HG03045 (cell line): ENCODE results near the gene CR1L.
A peak's percentile ranks its signal among the peaks of the same experiment; 100 is the strongest.
"Not testable (repeated sequence)": the region's sequence is repeated elsewhere in the genome, so short reads cannot be mapped to it uniquely, and the experiment has no call there.

ENCODE experiments used
- ATAC-seq: cut with Tn5 transposase; IDR thresholded peaks from one replicate; pipeline ENCODE4 v1.9.1; 2021; ENCODE audit warnings: mild to moderate bottlenecking, moderate library complexity; ENCODE audit not compliant: unreplicated experiment

The CR1L gene

DNA sequence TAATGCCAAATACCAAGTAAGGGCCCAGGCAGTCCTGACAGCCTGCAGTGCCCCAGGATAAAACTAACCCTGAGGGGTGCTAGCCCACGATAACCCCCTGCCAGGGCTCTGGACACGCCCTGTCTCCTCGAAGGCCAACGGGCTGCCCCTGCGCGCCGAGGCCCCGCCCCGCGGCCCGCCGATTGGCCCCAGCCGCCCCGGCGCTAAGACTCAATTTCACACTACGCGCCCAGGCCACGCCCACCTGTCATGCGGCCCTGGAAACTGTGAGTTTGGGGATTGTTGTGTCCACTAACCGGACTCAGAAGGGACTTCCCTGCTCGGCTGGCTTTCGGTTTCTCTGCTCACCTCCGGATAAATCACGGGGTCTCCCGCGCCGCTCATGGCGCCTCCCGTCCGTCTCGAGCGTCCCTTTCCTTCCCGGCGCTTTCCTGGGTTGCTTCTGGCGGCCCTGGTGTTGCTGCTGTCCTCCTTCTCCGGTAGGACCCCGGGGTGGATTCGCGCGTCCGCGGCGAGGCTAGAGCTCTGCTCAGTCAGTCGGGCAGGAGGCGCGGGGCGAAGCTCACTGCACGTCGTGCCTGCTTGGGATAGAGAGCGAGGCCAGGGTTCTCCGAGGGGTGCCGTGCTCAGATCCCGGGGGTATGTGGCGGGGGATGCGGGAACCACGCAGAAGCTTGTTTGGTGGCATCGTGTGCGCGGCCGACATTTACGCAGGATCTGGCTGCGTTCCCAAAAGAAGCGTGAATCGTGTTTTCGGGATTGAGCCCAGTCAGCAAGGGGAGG lies at the start of gene CR1L:
Gene CR1L, plus strand, starts transcription at position 282 of the 783 bp plus-strand sequence. Its CDS starts 101 bp downstream, at position 383.
- ATAC-seq: peak; percentile 96

DNA sequence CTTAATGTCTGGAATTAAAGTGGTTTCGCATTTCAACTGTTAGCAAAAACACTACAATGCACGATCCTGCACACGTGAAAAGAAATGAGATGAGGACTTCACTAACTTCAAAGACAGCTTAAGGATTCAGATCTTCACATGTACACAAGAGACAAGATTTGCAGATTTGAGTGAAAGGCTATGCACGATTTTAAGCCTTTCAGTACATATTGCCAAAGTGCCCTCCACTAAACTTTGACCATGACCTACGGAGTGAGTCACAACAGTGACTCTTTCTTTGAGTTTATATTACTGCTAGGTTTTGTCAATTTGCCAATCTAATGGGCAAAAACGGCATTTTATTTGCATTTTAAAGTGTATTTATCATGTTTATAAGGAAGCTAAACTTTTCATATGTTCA lies 41.2 kb upstream of the CR1L start:
- no peak for ATAC-seq

DNA sequence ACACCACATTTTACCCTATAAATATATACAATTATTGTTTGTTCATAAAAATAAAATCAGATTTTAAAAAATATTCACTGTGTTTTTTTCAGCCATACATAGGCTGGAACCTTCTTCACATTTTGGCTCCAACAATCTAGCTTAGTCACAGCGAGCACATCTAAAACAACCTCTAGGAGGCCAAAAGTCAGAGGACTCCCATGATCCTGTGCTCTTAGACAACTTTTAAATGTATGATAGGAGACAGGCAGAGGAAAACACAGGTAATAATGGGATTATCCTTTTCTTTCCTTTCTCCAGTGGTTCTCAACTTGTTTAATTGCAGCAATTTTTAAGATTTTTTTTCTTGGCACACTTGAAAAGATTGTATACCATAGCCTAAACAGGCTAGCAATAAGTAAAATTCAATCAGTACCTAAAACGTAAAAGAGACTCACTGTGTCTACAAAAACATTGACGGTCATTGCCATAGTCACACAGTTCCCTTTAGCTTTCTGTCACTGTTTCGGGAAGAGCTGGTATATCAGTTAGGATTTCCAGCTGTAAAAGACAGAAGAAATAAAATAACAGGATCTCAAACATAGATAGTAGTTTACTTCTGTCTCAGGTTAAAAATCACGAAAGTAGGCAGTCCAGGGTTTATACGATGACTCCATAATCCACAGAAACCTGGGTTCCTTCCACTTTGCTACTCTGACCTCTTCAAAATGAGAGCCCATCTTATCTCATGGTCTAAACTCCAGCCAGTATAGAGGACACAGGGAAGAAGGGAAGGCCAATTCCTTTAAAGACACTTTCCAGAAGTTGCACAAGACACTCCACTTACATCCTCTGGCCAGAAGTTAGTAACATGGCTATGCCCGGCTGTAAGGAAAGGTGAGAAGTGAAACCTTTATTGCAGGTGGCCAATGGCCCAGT lies 39.2 kb upstream of the CR1L start:
- ATAC-seq: no peak

DNA sequence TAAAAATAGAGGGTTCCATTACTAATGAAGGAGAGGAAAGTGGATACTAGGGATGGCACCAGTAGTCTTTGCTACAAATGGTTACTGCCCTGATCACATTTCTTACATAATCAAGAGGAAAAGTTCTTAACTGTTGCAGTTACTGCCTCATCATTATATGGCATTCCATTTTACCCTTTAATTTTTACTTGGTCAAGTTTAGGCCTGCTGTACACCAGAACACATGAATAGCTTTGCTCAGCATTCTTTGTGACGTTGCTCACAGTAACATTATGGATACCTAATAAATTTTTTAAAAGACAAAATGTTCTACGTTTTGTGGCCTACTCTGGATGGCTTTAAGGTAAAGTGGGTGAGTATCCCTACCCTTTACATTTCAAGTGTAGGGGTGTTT lies 38.6 kb upstream of the CR1L start:
- no peak for ATAC-seq

DNA sequence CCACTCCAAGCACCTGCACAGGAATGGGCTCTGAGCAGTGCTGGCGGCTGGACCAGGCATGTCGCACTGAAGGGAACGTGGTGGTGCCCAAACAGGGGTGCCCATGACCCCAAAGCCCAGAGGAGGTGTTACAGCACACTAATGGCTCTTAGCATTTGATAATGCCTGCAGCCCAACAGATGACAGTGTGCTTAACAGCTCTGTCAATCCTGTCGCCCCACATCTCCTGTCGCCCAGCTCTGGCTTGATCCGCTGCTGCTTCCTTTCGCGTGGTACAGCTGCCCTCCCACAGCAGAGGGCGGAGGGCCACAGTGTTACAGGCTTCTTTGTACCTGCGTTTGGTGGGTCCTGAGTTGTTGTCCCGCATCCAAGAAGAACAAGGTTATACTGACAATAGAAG lies 32.2 kb upstream of the CR1L start:
- no peak for ATAC-seq

DNA sequence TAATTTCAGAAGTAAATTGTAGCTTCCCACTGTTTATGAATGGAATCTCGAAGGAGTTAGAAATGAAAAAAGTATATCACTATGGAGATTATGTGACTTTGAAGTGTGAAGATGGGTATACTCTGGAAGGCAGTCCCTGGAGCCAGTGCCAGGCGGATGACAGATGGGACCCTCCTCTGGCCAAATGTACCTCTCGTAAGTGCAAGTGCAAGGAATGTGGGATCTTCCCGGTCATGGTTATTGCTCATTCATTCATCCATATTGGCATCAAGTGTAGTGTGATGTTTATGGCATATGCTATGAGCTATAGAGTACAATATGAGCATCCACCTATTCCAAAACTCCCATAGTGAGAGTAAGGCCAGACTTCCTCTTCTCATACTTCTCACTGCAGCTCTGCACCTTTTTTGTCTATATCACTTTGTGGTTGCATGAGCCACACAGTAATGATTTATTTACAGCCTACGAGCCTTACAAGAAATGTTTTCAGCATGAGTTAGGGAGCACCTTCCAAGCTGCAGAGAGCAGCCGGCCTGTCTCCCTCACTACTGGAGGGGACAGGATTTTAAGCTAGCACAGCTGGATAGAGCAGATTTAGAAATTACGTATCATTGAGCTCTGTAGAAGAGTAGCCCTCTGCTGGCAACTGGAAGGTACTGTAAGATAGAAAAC lies 24.9 kb upstream of the CR1L start:
- peak; percentile 83 for ATAC-seq

DNA sequence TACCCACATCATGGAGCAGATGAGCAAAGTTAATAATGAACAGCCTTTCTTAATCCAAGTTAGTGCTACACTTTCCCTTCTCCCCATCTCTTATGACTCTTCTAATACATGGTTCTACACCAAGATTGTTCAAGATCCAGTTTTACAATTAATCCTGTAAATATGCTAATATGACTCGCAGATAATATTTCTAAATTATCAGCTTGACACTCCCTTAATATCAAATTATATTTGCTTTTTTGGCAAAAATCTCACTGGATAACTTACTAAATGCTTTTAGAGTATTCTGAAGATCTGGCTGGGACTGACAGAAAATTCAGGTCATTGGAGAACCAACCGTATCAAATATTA lies 24.4 kb upstream of the CR1L start:
- ATAC-seq: no peak

DNA sequence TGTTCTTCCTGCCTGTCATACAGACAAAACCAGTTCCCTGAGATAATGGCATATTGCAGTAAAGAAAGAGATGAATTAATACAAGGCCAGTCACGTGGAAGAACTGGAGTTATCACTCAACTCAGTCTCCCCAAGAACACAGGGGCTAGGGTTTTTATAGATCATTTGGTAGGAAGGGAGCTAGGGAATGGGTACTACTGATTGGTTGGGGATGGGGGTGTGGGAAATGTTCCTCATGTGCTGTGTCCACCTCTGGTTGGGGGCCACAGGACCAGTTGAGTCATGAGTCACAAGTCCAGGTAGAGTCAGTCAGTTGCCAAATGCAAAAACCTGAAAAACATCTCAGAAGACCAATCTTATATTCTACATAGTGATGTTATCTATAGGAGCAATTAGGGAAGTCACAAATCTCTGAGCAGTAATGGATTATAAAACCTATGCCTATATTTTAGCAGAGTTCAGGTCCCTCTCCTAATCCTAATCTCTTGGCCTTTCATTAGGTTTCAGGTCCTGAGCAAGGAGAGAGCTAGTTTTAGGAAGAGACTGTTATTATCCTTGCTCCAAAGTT lies 19.3 kb upstream of the CR1L start:
- not testable (repeated sequence) for ATAC-seq

DNA sequence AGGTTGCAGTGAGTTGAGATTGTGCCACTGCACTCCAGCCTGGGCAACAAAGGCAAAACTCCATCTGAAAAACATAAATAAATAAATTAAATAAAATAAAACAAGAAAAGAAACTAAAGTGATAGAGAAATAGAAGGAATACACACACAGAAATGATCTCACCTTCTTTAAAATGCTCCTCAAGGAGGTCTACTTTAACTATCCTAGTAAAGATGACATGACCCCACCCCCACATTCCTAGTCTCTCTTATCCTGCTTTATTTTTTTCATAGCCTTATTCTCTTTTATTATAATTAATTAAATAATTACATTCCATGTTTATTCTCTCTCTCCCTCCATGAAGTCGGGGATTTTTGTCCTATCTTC lies 18.0 kb upstream of the CR1L start:
- no peak for ATAC-seq

DNA sequence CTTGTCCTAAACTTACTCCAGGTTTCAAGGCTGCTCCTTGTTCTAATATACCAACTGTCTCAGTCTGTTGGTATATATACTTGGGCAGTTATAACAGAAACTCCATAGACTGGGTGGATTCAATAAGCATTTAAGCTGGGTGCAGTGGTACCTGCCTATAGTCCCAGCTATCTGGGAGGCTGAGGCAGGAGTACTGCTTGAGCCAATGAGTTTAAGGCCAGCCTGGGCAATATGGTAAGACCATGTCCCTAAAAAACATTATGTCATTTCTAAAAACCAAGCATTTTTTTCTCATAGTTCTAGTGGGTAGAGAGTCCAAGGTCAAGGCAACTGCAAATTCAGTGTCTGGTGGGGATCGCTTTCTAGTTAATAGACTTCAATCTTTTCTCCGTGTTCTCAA lies 17.4 kb upstream of the CR1L start:
- no peak for ATAC-seq

DNA sequence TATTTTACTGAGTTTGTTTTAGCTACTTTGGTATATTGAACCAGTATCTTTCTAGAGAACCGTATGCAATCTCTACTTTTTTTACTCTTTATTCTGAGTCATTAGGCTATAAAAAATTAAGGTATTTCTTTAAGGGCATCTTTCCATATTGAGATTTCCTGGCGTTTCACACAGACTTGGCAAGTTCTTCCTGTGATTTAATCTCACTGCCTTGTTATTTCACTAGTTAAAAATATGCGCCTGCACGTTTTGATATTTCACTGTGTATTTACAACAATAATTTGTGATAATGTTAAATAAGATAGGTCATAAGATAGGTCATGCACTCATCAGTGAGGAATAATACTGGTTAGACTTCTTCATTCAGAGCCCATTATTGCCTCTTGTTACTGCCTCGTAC lies 16.2 kb upstream of the CR1L start:
- ATAC-seq: no peak

DNA sequence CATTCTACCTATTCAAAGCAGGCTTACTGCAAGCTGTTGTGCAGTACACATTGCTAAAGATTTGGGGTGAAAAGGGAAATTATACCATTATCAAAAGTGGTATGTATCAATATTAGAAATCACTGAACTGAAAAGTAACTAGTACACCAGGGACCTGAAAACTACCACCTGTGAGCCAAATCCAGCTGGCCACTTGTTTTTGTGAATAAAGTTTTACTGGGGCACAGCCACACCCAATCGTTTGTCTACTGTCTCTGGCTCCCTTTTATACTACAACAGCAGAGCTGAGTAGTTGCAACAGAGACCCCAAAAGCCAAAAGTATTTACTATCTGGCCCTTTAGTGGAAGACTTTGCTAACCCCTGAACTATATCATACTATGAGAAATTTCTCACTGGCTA lies 13.8 kb upstream of the CR1L start:
- no peak for ATAC-seq

DNA sequence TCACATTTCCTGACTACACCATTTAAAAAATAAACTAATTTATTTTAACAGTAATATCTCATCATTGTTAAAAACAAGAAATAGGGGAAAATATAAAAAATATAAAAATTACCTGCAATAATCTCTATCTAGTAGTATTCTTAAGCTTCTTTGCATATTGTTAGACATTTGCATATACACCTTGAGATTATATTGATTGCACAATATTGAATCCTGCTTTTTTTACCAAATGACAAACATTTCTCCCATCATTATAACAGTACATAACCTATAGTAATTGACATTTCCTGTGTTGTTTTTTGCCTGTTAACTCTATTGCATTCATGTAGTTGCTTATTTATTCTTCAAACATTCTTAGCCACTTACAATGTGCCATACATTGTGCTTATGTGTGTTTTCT lies 11.7 kb upstream of the CR1L start:
- no peak for ATAC-seq

DNA sequence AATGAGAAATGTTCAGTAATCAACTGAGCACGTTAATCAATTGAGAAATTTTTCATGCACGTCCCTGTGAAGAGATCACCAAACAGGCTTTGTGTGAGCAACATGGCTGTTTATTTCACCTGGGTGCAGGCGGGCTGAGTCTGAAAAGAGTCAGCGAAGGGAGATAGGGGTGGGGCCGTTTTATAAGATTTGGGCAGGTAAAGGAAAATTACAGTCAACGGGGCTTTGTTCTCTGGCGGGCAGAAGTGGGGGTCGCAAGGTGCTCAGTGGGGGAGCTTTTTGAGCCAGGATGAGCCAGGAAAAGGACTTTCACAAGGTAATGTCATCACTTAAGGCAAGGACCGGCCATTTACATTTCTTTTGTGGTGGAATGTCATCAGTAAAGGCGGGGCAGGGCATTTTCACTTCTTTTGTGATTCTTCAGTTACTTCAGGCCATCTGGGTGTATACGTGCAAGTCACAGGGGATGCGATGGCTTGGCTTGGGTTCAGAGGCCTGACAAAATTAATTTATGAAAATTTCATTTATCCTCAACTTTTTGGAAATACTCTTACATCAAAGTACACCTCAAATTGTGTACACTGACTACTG lies 11.1 kb upstream of the CR1L start:
- ATAC-seq: not testable (repeated sequence)

DNA sequence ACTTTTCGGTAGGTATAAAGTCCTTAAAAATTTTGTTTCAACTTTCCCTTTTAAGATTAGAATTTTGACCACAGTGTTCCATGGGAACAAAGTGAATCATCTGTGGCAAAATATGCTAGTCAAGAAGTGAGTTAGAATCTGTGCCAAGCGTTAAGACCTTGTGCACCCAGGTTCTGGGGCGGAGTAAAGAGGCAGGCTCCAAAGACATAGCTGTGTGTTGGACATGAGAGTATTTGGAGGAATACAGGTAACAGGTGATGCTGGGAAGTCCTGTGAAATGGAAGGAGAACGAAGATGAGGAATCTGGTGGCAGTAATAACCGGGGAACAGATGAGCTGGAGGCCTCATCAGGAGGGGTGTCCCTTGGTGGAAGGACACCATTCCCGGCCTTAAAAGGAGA lies 10.6 kb upstream of the CR1L start:
- not testable (repeated sequence) for ATAC-seq

DNA sequence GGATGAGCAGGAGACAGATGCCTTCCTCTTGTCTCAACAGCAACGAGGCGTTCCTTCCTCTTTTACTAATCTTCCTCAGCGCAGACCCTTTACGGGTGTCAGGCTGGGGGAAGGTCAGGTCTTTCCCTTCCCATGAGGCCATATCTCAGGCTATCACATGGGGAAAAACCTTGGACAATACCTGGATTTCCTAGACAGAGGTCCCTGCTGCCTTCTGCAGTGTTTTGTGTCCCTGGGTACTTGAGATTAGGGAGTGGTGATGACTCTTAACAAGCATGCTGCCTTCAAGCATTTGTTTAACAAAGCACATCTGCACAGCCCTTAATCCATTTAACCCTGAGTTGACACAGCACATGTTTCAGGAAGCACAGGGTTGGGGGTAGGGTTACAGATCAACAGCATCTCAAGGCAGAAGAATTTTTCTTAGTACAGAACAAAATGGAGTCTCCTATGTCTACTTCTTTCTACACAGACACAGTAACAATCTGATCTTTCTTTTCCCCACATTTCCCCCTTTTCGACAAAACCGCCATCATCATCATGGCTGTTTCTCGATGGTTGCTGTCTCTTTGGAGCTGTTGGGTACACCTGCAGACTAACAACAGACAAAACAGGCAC lies 9.3 kb upstream of the CR1L start:
- ATAC-seq: not testable (repeated sequence)

DNA sequence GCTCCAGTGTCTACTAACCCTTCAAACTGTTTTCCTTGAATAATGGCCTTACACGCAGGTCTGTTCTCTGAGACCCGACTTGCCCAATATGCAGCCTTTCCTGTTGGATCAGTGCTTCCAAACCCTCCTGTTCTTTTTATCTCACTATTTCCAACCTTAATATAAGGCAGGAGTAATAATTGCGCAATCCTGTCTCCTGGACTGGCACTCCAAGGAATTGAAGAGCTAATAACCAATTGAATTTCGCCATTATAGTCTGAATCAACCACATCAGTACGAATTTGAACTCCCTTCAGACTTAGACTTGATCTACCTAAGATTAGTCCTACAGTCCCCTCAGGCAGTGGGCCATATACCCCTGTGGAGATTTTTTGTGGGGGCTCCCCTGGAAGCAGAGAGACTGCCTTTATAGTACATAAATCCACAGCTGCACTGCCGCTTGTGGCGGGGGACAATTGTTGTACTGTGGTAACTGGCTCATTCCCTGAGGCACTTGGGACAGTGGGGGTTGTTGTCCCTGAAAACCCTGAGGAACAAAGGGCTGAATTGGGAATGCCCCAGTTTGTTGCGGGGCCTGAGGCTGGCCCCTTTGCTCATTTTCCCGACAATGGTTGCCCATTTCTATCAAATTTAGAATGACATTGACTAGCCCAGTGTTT lies 6.3 kb upstream of the CR1L start:
- ATAC-seq: not testable (repeated sequence)

DNA sequence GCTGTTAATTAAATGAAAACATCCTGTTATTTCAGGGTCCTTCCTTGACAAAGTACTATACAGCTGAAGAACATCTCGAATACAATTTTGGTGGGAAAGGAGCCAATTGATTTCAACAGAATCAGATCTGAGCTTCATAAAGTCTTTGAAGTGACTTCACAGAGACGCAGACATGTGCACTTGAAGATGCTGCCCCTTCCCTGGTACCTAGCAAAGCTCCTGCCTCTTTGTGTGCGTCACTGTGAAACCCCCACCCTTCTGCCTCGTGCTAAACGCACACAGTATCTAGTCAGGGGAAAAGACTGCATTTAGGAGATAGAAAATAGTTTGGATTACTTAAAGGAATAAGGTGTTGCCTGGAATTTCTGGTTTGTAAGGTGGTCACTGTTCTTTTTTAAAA lies 5.6 kb upstream of the CR1L start:
- ATAC-seq: not testable (repeated sequence)

DNA sequence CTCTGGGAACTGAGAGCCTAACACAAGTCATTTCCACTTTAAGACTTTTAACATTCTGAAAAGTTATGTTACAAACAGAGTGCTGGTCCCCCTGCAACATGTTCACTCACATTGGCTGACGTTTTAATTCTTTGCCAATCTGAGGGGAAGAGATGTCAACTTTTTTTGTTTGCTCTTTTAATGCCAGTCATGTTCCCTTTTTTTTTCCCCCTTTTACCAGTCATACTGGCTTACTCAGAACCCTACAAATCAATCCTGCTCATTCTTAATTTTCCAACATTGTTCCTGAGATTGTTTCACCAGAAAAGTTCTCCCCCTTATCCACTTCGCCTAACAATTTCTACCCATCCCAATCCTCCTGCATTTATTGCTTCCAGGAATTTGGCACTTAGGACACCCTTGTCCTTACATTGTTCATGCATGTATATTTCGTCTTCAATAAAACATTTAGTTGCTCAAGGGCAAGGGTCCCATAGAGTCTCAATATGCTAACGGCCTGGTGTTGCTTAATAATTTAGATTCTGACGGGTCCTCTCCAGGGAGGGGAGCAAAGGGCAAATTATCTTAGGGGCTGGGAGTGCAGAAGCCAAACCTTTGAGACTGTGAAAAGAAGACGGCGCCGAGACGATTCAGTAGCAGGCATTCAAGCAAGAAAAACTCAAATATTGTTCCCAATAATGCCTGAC lies 624 bp upstream of the CR1L start:
- peak; percentile 12 for ATAC-seq
